Caco-2 (cell line): ENCODE data around the gene ALDH7A1. TPM values are rescaled to one million over a fixed set of nuclear protein-coding genes. Genes with fewer than 3 reads are reported as not detected.

Experiments used
- BruUV-seq: library from RNA; stranded (reverse); fragments of 400-500 nt; replicated peaks from 2 replicates; lab custom pipeline; 2021; lab: Mats Ljungman, UMichigan
- CTCF ChIA-PET: fragments of 300-600 bp; sonication (Branson Sonifier 250); formaldehyde crosslinking; loops from one replicate; lab custom pipeline; 2022; ENCODE audit warnings: antibody characterized with exemption; lab: Charles Lee
- POLR2A ChIA-PET: fragments of 300-600 bp; sonication (Branson Sonifier 250); formaldehyde crosslinking; loops from one replicate; lab custom pipeline; 2022; ENCODE audit warnings: antibody characterized with exemption; lab: Charles Lee
- DNase-seq, 2 experiments: peaks; one replicate each; pipeline versions ENCODE4 v3.0.0 to v3.0.0-alpha.2; 2020 to 2022
- H3K27me3 ChIP-seq: replicated peaks from 2 replicates; pipeline ENCODE4 v1.6.0; 2011; ENCODE audit warnings: low read length; ENCODE audit not compliant: control insufficient read depth, insufficient read depth
- H3K36me3 ChIP-seq: 2 replicates; pipeline ENCODE4 v1.5.1; 2011; ENCODE audit warnings: low read length; ENCODE audit not compliant: control insufficient read depth, insufficient read depth
- H3K4me1 ChIP-seq: fragments of 250-450 bp; sonication (Bioruptor Pico); 2 replicates; pipeline ENCODE4 v1.5.1; 2020; ENCODE audit warnings: mild to moderate bottlenecking
- H3K4me3 ChIP-seq: 2 replicates; pipeline ENCODE4 v1.5.1; 2011; ENCODE audit warnings: low read depth, mild to moderate bottlenecking, control low read depth, low read length
- H3K9me3 ChIP-seq: fragments of 250-450 bp; sonication (Bioruptor Pico); 2 replicates; pipeline ENCODE4 v1.5.1; 2020; ENCODE audit warnings: mild to moderate bottlenecking, moderate library complexity
- H3K27ac Mint-ChIP-seq: one replicate; pipeline ENCODE4 v1.8.0; 2022; ENCODE audit warnings: mixed read lengths; ENCODE audit not compliant: unreplicated experiment
- H3K27me3 Mint-ChIP-seq: one replicate; pipeline ENCODE4 v1.8.0; 2022; ENCODE audit warnings: mixed read lengths; ENCODE audit not compliant: insufficient read depth, unreplicated experiment
- H3K36me3 Mint-ChIP-seq: one replicate; pipeline ENCODE4 v1.8.0; 2022; ENCODE audit warnings: mild to moderate bottlenecking, mixed read lengths; ENCODE audit not compliant: insufficient read depth, unreplicated experiment
- H3K4me1 Mint-ChIP-seq: one replicate; pipeline ENCODE4 v1.8.0; 2022; ENCODE audit warnings: low read depth, mixed read lengths; ENCODE audit not compliant: unreplicated experiment
- H3K4me3 Mint-ChIP-seq: one replicate; pipeline ENCODE4 v1.8.0; 2022; ENCODE audit warnings: mild to moderate bottlenecking, moderate library complexity, mixed read lengths; ENCODE audit not compliant: unreplicated experiment
- H3K9me3 Mint-ChIP-seq: one replicate; pipeline ENCODE4 v1.8.0; 2022; ENCODE audit warnings: mixed read lengths; ENCODE audit not compliant: unreplicated experiment
- intact Hi-C: fragments of 100-400 bp; cut with micrococcal nuclease; formaldehyde crosslinking; loops from one replicate; pipeline ENCODE4 v1.10.0; 2022; ENCODE audit not compliant: unreplicated experiment
- total RNA-seq: library from RNA; stranded (reverse); gene quantifications from 2 replicates; pipeline ENCODE4 v1.2.3, GENCODE V29; 2022
- TF ChIP-seq, protein P1 (sequence below), 2 experiments: fragments of 200-600 bp in 1 of 2; IDR thresholded peaks; 1 replicate in 1 of 2; 2 replicates in 1 of 2; pipeline versions ENCODE4 v1.5.1 to v1.8.0; 2011 to 2022; ENCODE audit warnings: antibody characterized with exemption in 1 of 2, control low read depth in 1 of 2, inconsistent platforms in 1 of 2, low read depth in 1 of 2, low read length in 1 of 2, mild to moderate bottlenecking in 1 of 2, moderate library complexity in 1 of 2; ENCODE audit not compliant: insufficient read depth in 1 of 2, severe bottlenecking in 1 of 2, unreplicated experiment in 1 of 2

Gene ALDH7A1
- total RNA-seq, 1 experiment from 2014 or later: 204 TPM

DNA sequence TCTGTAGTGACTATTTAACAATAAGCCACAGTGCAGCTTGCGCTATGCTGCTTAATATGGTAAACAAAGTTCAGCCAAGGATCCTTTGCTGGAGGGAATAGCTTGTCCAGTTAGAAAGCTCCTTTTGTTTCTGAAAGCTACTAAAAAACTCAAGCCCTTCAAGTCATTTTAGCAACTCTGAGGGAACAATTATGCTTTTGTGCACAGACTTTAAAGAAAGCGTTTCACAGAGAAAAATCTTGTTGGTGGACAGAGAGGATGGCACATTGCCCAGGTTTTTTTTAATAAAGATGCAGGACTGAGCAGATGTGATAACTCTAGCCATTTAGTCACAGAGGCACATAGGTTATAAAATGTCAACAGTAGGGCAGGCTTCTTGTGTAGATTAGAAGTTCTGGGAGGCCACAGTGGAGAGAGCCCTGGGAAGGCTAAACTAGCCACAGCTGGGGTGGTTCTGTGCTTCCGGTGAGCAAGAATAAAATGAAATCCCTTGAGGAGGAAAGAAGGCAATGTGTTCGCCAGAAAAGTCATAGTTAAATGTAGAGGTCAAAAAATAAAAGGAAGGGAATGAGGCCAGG lies 63.4 kb downstream of the ALDH7A1 start:
- Histone ChIP-seq H3K4me1 (no peaks in the 10 kb centered on the region), H3K4me3 (no peak overlapping the region), H3K27me3 (no peaks in the 10 kb centered on the region), H3K36me3 (no peaks in the 10 kb centered on the region), H3K9me3 (no peaks in the 10 kb centered on the region)
- no peaks in the 10 kb centered on the region for H3K9me3 Mint-ChIP-seq
- BruUV-seq: no TSS peak
- no peaks in the 10 kb centered on the region for H3K4me1 Mint-ChIP-seq
- H3K27me3 Mint-ChIP-seq: no peaks in the 10 kb centered on the region
- intact Hi-C loops: no loop called here
- H3K27ac Mint-ChIP-seq: no peak overlapping the region
- H3K4me3 Mint-ChIP-seq: no peak overlapping the region
- CTCF ChIA-PET: no interaction called here
- TF ChIP-seq, protein P1, sequence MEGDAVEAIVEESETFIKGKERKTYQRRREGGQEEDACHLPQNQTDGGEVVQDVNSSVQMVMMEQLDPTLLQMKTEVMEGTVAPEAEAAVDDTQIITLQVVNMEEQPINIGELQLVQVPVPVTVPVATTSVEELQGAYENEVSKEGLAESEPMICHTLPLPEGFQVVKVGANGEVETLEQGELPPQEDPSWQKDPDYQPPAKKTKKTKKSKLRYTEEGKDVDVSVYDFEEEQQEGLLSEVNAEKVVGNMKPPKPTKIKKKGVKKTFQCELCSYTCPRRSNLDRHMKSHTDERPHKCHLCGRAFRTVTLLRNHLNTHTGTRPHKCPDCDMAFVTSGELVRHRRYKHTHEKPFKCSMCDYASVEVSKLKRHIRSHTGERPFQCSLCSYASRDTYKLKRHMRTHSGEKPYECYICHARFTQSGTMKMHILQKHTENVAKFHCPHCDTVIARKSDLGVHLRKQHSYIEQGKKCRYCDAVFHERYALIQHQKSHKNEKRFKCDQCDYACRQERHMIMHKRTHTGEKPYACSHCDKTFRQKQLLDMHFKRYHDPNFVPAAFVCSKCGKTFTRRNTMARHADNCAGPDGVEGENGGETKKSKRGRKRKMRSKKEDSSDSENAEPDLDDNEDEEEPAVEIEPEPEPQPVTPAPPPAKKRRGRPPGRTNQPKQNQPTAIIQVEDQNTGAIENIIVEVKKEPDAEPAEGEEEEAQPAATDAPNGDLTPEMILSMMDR (IDR thresholded peaks at IDR 0.05; ENCODE audit: insufficient read depth in 1 of 2, low read depth in 1 of 2, low read length in 1 of 2, severe bottlenecking in 1 of 2, unreplicated experiment in 1 of 2): no peak
- H3K36me3 Mint-ChIP-seq: no peaks in the 10 kb centered on the region
- POLR2A ChIA-PET: interaction anchor here (0.6 kb wide), 1 partner anchor 73 kb away, joined by 3 read pairs; no protein-coding TSS in a partner anchor
- DNase-seq: no peak

DNA sequence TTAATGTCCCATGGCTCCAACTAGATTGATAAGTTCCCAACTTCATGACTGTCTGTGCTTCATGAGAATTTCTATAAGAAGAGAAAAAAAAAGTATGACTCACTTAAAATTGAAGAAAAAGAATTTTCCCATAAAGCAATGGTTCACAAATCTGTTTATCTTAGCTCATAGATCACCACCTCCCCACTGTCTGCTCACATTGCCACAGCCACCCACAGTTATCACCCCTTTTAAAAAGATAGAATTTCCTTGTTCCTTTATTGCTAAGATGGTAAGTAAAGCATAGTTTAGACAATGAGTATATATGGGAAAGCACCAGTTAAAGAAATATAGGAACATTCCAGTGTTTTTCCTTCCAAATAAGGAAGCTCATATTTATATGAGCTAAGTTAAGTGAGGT lies 67.1 kb downstream of the ALDH7A1 start:
- no peaks in the 10 kb centered on the region for H3K27me3 Mint-ChIP-seq
- Histone ChIP-seq H3K36me3 (no peaks in the 10 kb centered on the region), H3K4me3 (no peak overlapping the region), H3K27me3 (no peaks in the 10 kb centered on the region), H3K4me1 (no peaks in the 10 kb centered on the region), H3K9me3 (no peaks in the 10 kb centered on the region)
- H3K4me3 Mint-ChIP-seq: no peak overlapping the region
- TF ChIP-seq, protein P1 (IDR thresholded peaks at IDR 0.05; ENCODE audit: insufficient read depth in 1 of 2, low read depth in 1 of 2, low read length in 1 of 2, severe bottlenecking in 1 of 2, unreplicated experiment in 1 of 2): no peak
- no peaks in the 10 kb centered on the region for H3K4me1 Mint-ChIP-seq
- H3K9me3 Mint-ChIP-seq: no peaks in the 10 kb centered on the region
- POLR2A ChIA-PET: no interaction called here
- H3K36me3 Mint-ChIP-seq: no peaks in the 10 kb centered on the region
- no peak overlapping the region for H3K27ac Mint-ChIP-seq
- CTCF ChIA-PET: no interaction called here
- no peak for DNase-seq
- intact Hi-C loops: no loop called here
- no TSS peak for BruUV-seq

DNA sequence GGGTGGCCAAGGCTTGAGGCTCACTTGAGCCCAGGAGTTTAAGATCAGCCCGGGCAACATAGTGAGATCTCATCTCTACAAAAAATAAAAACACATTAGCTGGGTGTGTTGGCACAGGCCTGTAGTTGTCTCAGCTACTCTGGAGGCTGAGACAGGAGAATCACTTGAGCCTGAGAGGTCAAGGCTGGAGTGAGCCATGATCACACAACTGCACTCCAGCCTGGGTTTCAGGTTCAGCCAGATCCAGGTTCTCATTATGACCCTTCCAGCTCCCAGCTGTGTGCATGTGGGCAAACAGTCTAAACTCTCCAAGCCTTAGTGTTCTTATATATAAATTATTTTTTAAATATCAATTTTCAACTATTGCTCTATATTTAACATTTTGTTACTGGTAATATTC lies 67.9 kb downstream of the ALDH7A1 start:
- no peaks in the 10 kb centered on the region for H3K36me3 Mint-ChIP-seq
- TF ChIP-seq, protein P1 (IDR thresholded peaks at IDR 0.05; ENCODE audit: insufficient read depth in 1 of 2, low read depth in 1 of 2, low read length in 1 of 2, severe bottlenecking in 1 of 2, unreplicated experiment in 1 of 2): no peak
- no peak overlapping the region for H3K27ac Mint-ChIP-seq
- no peak overlapping the region for H3K4me3 Mint-ChIP-seq
- Histone ChIP-seq H3K36me3 (no peaks in the 10 kb centered on the region), H3K9me3 (no peaks in the 10 kb centered on the region), H3K4me1 (no peaks in the 10 kb centered on the region), H3K27me3 (no peaks in the 10 kb centered on the region), H3K4me3 (no peak overlapping the region)
- H3K9me3 Mint-ChIP-seq: no peaks in the 10 kb centered on the region
- BruUV-seq: no TSS peak
- H3K4me1 Mint-ChIP-seq: no peaks in the 10 kb centered on the region
- ChIA-PET CTCF (no interaction called here), POLR2A (no interaction called here)
- H3K27me3 Mint-ChIP-seq: no peaks in the 10 kb centered on the region
- no peak for DNase-seq
- intact Hi-C loops: no loop called here
